GM12874 (cell line): Measurements from ENCODE around the gene CTNNA3.

Source experiments
- TF ChIP-seq, protein P1 (sequence below): IDR thresholded peaks from 2 replicates; pipeline ENCODE4 v1.5.1; 2011; ENCODE audit warnings: low read depth, mild to moderate bottlenecking, control low read depth, low read length, moderate library complexity; ENCODE audit not compliant: insufficient read depth

The CTNNA3 gene

DNA sequence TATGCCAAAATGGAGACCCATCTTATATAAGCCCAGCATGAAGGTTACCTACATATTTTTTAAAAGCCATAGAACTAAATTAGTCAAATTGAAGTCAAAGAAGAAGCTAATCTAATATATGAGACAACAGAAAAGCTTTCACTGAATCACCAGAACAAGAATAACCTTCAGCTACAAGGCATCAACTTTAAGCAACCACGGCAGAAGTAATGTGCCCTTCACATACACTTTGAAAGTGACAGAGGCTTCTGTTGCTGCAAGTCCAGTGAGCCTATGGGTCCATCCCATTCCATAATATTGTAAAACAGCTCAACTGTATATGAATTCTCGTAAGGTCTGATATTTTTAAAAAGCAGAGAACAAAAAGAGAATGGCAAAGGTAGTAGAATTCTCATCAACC, 36.5 kb downstream of the CTNNA3 start:
- TF ChIP-seq, protein P1, sequence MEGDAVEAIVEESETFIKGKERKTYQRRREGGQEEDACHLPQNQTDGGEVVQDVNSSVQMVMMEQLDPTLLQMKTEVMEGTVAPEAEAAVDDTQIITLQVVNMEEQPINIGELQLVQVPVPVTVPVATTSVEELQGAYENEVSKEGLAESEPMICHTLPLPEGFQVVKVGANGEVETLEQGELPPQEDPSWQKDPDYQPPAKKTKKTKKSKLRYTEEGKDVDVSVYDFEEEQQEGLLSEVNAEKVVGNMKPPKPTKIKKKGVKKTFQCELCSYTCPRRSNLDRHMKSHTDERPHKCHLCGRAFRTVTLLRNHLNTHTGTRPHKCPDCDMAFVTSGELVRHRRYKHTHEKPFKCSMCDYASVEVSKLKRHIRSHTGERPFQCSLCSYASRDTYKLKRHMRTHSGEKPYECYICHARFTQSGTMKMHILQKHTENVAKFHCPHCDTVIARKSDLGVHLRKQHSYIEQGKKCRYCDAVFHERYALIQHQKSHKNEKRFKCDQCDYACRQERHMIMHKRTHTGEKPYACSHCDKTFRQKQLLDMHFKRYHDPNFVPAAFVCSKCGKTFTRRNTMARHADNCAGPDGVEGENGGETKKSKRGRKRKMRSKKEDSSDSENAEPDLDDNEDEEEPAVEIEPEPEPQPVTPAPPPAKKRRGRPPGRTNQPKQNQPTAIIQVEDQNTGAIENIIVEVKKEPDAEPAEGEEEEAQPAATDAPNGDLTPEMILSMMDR, result no peak

DNA sequence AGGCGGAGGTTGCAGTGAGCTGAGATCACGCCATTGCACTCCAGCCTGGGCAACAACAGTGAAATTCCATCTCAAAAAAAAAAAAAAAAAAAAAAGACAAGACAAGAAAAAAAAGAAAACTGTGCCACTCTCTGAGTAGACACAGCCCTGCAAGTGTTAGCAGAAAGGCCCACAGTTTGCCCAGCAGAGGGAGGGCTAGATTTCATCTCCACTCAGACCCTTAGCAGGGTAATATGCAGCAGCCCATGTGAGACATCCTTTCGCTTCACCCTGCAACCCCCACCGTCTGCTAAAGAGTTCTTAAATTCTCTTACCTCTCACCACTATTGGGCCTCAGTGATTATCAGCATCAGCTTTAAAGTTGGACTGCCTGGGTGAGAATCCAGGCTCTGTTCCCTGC, 38.2 kb downstream of the CTNNA3 start:
- TF ChIP-seq, protein P1, result no peak

DNA sequence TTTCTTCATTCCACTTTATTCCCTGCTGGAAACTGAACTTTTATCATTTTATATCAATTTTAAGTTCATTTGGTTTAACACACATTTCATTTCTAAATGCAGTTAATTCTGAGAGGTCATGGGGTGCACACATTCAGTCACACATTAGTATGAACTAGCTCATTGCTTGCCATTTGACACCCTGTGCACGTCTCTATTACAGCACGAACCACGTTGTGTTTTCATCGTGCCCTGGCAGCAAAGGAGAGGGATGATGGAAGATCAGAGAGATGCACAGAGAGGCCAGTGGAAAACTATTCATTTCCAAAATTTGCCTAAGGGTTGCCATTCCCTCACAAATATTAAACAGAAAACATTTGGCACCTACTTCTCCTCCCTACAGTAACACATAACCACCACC, 45.4 kb downstream of the CTNNA3 start:
- TF ChIP-seq, protein P1, result no peak

DNA sequence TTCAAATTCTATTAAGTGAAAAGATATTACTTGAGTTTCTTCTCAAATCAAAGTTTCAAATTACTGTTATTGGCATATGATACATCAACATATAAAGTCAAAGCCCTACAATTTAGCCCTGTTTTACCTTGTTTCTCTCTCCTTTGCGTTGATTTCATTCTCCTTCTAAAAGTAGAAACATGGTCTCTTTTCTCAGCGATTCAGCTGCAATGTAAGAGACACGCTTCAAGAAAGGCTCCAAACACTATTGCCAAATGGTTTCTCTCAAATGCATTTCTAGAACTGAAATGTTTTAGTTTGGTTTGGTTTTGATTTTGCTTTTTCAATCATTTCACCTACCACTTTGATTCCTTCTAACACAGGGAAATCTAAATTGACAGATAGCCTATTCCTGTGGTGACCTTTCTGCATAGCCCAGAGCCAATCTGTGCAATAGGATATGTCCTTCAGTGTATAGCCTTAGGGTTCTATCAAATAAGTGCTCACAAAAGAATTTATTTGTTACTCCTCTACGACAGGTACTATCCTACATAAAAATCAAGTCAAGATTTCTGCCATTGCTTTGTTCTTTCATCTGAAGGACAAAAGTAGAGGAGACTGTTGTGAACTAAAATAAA, 47.3 kb downstream of the CTNNA3 start:
- TF ChIP-seq, protein P1, result no peak

DNA sequence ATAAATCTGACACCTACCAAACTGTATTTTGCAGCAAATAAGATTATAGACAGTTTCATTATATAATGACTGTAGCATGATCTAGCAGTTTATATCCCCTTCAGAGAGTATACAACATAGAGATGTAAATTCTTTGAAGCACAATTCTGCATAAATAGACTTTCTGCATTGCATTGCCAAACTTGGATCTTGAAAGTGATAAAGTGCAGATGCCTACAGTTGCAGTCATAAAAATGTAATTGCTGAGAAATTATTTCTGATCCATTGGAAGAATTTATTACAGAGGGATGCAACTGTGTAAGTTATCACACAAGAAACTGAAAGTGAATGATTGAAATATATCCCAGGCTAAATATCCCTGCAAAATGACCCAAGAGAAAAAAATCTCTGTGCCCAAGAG, 65.1 kb downstream of the CTNNA3 start:
- TF ChIP-seq, protein P1, result no peak

DNA sequence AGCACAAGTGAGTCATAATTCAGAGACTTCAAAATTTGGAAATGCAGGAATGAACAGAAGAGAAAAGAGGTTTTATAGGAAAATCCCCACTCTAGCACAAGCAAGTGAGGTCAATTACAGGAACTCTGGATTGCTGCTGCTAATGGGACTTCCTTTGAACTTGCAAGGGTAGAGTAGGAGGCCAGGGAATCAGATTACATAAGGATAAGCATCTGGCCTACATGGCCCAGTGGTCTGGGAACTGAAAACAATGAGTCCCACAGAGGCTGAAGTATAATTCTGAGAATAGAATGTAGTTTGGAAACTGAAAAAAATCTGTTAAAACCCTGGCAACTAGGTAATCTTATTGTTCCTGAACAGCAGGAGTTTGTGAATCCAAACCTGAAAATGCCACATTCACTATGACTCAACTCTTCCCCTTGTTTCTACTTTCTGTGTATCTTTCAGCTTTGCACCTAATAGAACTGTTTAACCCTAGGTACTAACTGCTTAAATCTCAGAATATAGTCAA, 66.5 kb downstream of the CTNNA3 start:
- TF ChIP-seq, protein P1, result no peak

DNA sequence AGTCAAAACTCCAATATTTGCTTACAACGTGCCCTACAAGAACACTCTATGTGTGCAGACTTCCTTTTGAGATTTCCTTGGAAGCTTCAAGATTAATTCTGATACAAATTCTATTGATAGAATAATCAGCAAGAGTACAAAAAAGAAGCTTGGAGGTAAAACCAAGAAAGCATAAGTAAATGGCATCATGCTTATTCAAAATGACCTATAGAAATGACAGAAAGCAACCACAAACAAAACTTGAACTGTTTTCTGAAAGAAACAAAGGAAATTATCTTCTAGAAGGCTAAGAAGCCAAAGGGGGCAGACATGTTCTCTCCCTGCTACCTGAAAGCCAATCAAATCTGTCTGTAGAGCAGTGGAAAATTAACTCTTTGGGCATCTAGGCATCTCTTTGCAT, 73.0 kb downstream of the CTNNA3 start:
- TF ChIP-seq, protein P1, result no peak
